22Rv1 (cell line): ENCODE data around the gene SDE2.
"Not testable (repeated sequence)": the region's sequence is repeated elsewhere in the genome, so short reads cannot be mapped to it uniquely, and the experiment has no call there.

ENCODE experiments used
- CTCF ChIP-seq: fragments of 450-650 bp; IDR thresholded peaks from 2 replicates; pipeline ENCODE4 v1.5.1; 2017; ENCODE audit warnings: mild to moderate bottlenecking
- ZFX ChIP-seq: fragments of 450-650 bp; IDR thresholded peaks from 2 replicates; pipeline ENCODE4 v1.6.1; 2017; ENCODE audit warnings: antibody characterized with exemption, borderline replicate concordance

- not testable (repeated sequence) for TF ChIP-seq CTCF, ZFX
These were observed 59.8 kb downstream of the SDE2 start for GRCh38 chr1:225939097-225939938.
